Mammary epithelial cell (primary cell): ENCODE measurements around the gene ZFPL1.

ENCODE experiments used
- CTCF ChIP-seq, 2 donors: IDR thresholded peaks in 1 of 2; conservative IDR thresholded peaks in 1 of 2; 2 replicates each; pipeline ENCODE4 v1.5.1; 2011 to 2012; ENCODE audit warnings: inconsistent platforms in 2 of 2, low read length in 2 of 2, mild to moderate bottlenecking in 2 of 2, control low read depth in 1 of 2, low read depth in 1 of 2; ENCODE audit not compliant: insufficient read depth in 1 of 2; ENCODE audit errors: extremely low read depth in 1 of 2
- EZH2 ChIP-seq: IDR thresholded peaks from 2 replicates; pipeline ENCODE4 v1.6.1; 2012; ENCODE audit warnings: low read length, inconsistent platforms, borderline replicate concordance

GRCh38 chr11:65059959-65060824 is 23.8 kb upstream of the ZFPL1 start:
- no peak for TF ChIP-seq CTCF (conservative IDR thresholded peaks at IDR 0.05 in 1 of 2, IDR thresholded peaks at IDR 0.05 in 1 of 2; ENCODE audit: extremely low read depth in 1 of 2, insufficient read depth in 1 of 2, low read depth in 1 of 2, low read length in 2 of 2)
- TF ChIP-seq EZH2: no peak
